ACC112 (cell line): Measurements from ENCODE around the gene SLC25A36.
"Not testable (repeated sequence)": the region's sequence is repeated elsewhere in the genome, so short reads cannot be mapped to it uniquely, and the experiment has no call there.

Experiments
- H2AFZ ChIP-seq: fragments of 200-600 bp; sonication (generic); one replicate; pipeline ENCODE4 v1.6.0; 2017; ENCODE audit warnings: antibody characterized with exemption, low read length; ENCODE audit not compliant: unreplicated experiment
- H3K27ac ChIP-seq: fragments of 200-600 bp; sonication (generic); 2 replicates; pipeline ENCODE4 v1.5.1; 2014; ENCODE audit warnings: low read depth, mild to moderate bottlenecking, antibody characterized with exemption, low read length, moderate library complexity
- H3K27me3 ChIP-seq: fragments of 200-600 bp; sonication (generic); 2 replicates; pipeline ENCODE4 v1.6.1; 2014; ENCODE audit warnings: mild to moderate bottlenecking, antibody characterized with exemption, low read length, moderate library complexity, mixed read lengths; ENCODE audit not compliant: insufficient read depth
- H3K36me3 ChIP-seq: fragments of 200-600 bp; sonication (generic); 2 replicates; pipeline ENCODE4 v1.6.1; 2016; ENCODE audit warnings: mild to moderate bottlenecking, antibody characterized with exemption, low read length, moderate library complexity, mixed read lengths; ENCODE audit not compliant: insufficient read depth
- H3K4me1 ChIP-seq: fragments of 200-600 bp; sonication (generic); one replicate; pipeline ENCODE4 v1.6.1; 2016; ENCODE audit warnings: low read length, mixed read lengths; ENCODE audit not compliant: insufficient read depth, unreplicated experiment, control insufficient read depth
- H3K4me3 ChIP-seq: fragments of 200-600 bp; sonication (generic); 2 replicates; pipeline ENCODE4 v1.5.1; 2014; ENCODE audit warnings: mild to moderate bottlenecking, low read depth, low read length
- H3K79me2 ChIP-seq: fragments of 200-600 bp; sonication (generic); one replicate; pipeline ENCODE4 v1.6.0; 2016; ENCODE audit warnings: low read length; ENCODE audit not compliant: control insufficient read depth, unreplicated experiment, insufficient read depth

SLC25A36 gene

DNA sequence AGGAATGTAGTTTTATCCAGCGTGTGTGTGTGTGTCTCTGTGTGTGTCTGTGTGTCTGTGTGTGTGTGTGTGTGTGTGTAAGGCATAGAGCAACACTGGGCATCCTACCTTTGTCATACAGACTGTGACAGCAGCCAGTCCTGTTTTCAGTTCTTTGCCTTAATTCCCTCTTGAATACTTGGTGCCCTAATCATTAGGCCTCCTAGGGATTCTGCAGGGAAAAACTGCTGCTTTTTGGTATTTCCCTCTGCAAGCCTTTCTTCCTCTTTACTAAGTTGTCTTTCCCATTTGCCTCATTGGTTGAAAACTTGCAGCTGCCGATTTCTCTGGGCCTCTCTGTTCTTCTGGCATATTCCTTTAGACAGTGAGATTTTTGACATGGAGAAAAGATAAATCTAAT is 9.2 kb downstream of the SLC25A36 start:
- no peak overlapping the region for H3K4me3 ChIP-seq
- no peak overlapping the region for H3K27ac ChIP-seq
- H3K79me2 ChIP-seq: peaks cover 95% of the 10 kb centered on the region
- H3K4me1 ChIP-seq: peaks cover 23% of the 10 kb centered on the region
- H3K27me3 ChIP-seq: no peaks in the 10 kb centered on the region
- peaks cover 9% of the 10 kb centered on the region; the same call in 1 of the 2 replicates for H3K36me3 ChIP-seq
- H2AFZ ChIP-seq: no peak overlapping the region

DNA sequence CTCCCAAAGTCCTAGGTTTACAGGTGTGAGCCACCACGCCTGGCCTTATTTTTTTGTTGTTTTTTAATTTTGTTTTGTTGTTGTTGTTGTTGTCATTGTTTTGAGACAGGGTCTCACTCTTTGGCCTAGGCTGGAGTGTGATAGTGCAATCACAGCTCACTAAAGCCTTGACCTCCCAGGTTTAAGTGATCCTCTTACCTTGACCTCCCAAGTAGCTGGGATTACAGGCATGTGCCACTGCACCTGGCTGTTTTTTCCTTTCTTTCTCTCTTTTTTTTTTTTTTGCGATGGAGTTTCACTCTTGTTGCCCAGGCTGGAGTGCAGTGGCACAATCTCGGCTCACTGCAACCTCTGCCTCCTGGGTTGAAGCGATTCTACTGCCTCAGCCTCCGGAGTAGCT is 10.1 kb downstream of the SLC25A36 start:
- Histone ChIP-seq H3K4me1 (peaks cover 23% of the 10 kb centered on the region), H3K79me2 (peaks cover 95% of the 10 kb centered on the region)
- H3K4me3 ChIP-seq, H3K27me3 ChIP-seq, H3K27ac ChIP-seq, H3K36me3 ChIP-seq, H2AFZ ChIP-seq: not testable (repeated sequence)

DNA sequence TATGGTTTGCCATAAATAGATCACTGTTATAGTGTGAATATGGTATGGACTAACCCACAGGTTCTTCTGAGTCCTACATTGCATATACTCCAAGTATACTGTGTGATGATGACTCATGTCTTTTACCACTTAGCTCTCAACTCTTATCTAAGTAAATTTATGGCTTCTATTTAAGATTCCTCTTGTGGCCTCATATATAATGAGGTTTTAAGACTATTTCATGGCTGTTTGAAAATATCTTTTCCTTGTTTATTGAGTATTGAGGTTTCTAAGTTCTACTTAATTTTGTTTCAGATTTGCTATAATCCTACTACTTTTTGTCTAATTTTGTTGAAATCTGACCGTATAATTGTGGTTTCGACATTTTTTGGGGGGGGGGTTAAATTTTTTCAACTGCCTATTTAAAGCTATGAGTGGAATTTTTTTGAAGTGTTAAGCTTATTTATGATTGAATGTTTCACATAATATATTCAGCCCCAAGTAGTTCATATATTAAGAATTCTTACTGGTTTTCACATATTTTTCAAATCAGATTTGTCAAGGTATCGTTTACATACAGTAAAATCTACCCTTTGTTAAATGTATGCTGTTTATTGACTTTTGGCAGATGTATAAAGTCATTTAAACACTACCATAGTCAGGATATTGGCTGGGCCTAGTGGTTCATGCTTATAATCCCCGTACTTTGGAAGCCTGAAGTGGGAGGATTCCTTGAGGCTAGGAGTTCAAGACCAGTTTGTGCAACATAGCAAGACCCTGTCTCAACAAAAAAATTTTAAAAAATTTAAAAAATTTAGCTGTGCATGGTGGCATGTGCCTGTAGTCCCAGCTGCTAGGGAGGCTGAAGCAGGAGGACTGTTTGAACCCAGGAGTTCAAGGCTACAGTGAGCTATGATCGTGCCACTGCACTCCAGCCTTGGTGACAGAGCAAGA is 11.7 kb downstream of the SLC25A36 start:
- Histone ChIP-seq H3K36me3 (peaks cover 4% of the 10 kb centered on the region), H3K4me1 (peaks cover 27% of the 10 kb centered on the region), H3K27me3 (no peaks in the 10 kb centered on the region), H3K27ac (no peak overlapping the region), H2AFZ (no peak overlapping the region), H3K79me2 (peaks cover 95% of the 10 kb centered on the region), H3K4me3 (no peak overlapping the region)

DNA sequence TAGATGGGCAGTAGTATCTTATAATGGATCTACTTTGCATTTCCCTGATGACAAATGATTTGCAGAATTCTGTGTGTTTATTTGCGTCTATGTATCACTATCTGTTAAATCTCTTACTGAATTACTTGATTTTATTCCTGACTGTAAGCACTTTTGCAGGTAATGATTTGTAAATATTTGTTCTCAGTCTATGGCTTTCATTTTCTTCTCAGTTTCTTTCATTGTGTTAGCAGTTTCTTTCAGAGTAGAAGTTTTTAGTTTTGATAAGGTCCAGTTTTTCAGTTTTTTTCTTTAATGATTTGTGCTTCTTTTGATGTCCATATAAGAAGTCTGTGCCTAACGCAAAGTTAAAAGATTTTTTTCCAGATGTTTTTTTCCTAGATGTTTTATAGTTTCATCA is 12.9 kb downstream of the SLC25A36 start:
- Histone ChIP-seq H2AFZ (no peak overlapping the region), H3K36me3 (peaks cover 4% of the 10 kb centered on the region), H3K4me1 (peaks cover 27% of the 10 kb centered on the region), H3K4me3 (no peak overlapping the region), H3K27ac (no peak overlapping the region), H3K27me3 (no peaks in the 10 kb centered on the region), H3K79me2 (peaks cover 86% of the 10 kb centered on the region)

DNA sequence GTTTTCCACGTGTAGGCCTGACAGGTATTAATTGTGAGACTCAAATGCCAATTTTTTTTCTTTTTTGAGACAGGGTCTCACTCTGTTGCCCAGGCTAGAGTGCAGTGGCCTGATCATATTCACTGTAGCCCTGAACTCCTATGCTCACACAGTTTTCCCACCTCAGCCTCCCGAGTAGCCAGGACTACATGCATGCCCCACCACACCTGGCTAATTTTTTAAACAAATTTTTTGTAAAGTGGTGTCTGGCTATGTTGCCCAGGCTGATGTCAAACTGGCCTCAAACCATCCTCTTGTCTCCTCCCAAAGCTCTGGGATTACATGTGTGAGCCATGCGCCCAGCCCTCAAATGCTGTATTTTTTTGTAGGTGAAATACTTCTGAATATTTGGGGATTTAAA is 14.0 kb downstream of the SLC25A36 start:
- no peak overlapping the region for H3K27ac ChIP-seq
- no peak overlapping the region for H2AFZ ChIP-seq
- H3K4me3 ChIP-seq: no peak overlapping the region
- no peaks in the 10 kb centered on the region for H3K27me3 ChIP-seq
- H3K4me1 ChIP-seq: peaks cover 24% of the 10 kb centered on the region
- peaks cover 77% of the 10 kb centered on the region for H3K79me2 ChIP-seq
- H3K36me3 ChIP-seq: peaks cover 10% of the 10 kb centered on the region

DNA sequence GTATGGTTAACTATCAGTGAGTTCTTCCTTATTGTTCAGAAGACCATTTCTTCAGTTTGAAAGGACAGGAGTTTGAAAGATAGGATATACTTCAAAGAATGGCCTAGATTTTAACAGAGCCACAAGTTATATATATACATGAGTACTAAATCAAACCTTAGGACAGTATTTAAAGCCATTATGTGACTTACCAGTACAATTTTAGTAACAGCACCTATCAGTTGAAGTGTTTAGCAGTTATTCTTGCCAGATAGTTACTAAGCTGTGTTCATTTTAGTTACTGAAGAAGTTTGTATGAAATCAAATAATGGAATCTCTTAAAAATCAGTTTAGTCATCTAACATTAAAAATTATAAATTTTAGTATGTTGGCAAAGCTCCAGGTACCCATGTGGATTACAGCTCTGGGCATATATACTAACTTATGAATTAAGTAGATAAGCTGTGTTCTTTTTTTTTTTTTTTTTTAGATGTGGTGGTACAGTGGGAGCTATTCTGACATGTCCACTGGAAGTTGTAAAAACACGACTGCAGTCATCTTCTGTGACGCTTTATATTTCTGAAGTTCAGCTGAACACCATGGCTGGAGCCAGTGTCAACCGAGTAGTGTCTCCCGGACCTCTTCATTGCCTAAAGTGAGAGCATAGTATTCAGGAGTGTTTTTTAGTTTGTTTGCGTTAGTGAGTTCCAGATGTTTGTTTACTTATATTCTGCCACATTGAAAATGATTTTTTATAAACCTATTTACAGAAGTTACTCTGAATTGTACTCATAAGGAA is 14.6 kb downstream of the SLC25A36 start:
- Histone ChIP-seq H3K4me3 (no peak overlapping the region), H3K27ac (no peak overlapping the region), H2AFZ (no peak overlapping the region), H3K4me1 (peaks cover 23% of the 10 kb centered on the region), H3K27me3 (no peaks in the 10 kb centered on the region), H3K79me2 (peaks cover 73% of the 10 kb centered on the region), H3K36me3 (peaks cover 15% of the 10 kb centered on the region)

DNA sequence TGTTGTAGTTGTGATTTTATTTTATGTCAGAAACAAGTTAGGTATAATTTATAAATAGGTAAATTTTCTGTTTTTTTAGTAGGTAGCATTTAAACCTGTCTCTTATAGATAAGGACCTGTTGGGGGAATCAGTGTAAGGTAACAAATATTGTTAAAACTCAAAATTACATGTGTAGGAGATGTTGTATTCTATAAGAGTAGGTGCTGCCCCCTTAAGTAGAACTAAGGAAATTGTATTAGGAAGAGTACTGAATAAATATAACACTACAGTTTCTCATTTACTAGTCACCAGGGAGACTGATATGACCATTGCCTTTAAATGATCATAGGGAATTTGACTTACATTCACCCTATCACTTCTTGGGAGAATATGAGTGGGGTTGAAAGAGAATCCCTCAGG is 31.2 kb downstream of the SLC25A36 start:
- Histone ChIP-seq H3K4me1 (no peaks in the 10 kb centered on the region), H3K27ac (no peak overlapping the region), H3K4me3 (no peak overlapping the region), H2AFZ (no peak overlapping the region), H3K36me3 (peaks cover 21% of the 10 kb centered on the region), H3K79me2 (no peaks in the 10 kb centered on the region), H3K27me3 (no peaks in the 10 kb centered on the region)

DNA sequence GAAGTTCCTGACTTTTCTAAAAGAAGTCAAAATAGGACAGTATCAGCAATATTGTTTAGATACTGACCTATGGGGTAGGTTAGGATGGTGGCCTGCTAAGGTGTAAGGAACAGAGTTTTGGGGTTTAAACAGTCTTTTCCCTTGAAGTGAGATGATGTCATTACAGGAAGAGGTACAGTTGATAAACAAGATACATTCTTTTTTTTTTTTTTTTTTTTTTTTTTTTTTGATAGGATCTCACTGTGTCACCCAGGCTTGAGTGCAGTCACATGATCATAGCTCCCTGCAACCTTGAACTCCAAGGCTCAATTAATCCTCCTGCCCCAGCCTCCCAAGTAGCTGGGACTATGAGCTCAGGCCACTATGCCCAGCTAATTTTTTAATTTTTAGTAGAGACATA is 33.3 kb downstream of the SLC25A36 start:
- no peak overlapping the region for H3K27ac ChIP-seq
- H3K4me3 ChIP-seq: no peak overlapping the region
- no peak overlapping the region for H2AFZ ChIP-seq
- no peaks in the 10 kb centered on the region for H3K27me3 ChIP-seq
- H3K79me2 ChIP-seq: no peaks in the 10 kb centered on the region
- H3K36me3 ChIP-seq: peaks cover 28% of the 10 kb centered on the region
- H3K4me1 ChIP-seq: no peaks in the 10 kb centered on the region

DNA sequence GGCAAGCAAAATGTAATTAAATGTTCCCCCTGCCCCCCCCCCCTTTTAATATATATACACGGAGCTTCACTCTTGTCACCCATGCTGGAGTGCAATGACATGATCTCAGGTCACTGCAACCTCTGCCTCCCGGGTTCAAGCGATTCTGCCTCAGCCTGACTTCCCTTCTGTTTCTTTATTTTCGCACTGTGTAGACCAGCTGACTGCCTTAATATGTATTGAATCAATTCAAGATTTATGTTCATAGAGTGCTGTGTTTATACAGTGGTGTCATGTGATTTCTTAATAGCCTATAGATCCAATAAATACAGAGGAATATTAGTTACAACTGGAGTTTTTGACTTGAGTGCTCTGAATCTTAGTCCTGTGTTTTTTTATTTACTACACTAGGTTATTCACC is 39.0 kb downstream of the SLC25A36 start:
- Histone ChIP-seq H2AFZ (no peak overlapping the region), H3K27ac (no peak overlapping the region), H3K36me3 (peaks cover 21% of the 10 kb centered on the region), H3K27me3 (no peaks in the 10 kb centered on the region), H3K4me3 (no peak overlapping the region), H3K79me2 (no peaks in the 10 kb centered on the region), H3K4me1 (no peaks in the 10 kb centered on the region)

DNA sequence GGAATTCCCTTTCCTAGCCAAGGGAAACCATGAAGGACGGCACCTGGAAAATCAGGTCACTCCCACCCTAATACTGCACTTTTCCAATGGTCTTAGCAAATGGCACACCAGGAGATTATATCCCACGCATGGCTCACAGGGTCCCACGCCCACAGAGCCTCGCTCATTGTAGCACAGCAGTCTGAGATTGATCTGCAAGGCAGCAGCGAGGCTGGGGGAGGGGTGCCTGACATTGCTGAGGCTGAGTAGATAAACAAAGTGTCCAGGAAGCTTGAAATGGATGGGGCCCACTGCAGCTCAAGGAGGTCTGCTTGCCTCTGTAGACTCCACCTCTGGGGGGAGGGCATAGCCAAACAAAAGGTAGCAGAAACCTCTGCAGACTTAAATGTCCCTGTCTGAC is 46.2 kb downstream of the SLC25A36 start:
- H3K79me2 ChIP-seq, H3K4me3 ChIP-seq, H3K27me3 ChIP-seq, H3K36me3 ChIP-seq, H3K27ac ChIP-seq, H3K4me1 ChIP-seq, H2AFZ ChIP-seq: not testable (repeated sequence)

DNA sequence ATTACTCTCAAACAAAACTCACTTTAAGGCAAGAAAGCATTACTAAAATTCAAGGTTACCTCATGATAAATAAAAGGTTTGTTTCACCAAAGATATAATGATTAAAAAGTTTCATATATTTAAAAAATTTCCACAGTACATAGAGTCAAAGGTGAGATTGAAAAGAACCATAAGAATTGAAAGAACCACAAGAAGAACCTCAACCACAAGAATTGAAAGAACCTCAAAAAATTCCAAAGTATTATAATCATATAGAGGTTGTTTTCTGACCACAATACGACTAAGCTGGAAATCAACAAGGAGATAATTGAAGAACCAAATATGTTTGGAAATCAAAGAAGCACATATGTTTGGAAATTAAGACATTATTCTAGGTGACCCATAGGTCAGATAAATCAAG is 52.7 kb downstream of the SLC25A36 start:
- Histone ChIP-seq H2AFZ (no peak overlapping the region), H3K79me2 (no peaks in the 10 kb centered on the region), H3K4me3 (no peak overlapping the region), H3K36me3 (no peaks in the 10 kb centered on the region), H3K27ac (no peak overlapping the region), H3K27me3 (no peaks in the 10 kb centered on the region), H3K4me1 (no peaks in the 10 kb centered on the region)
